GM04503 (cell line): Measurements from ENCODE around the gene IQSEC1.

Source experiments
- DNase-seq: peaks from one replicate; pipeline ENCODE4 v3.0.0-alpha.2; 2012; ENCODE audit warnings: low read depth

IQSEC1 gene

GRCh38 chr3:13028010-13028821 is 45.0 kb downstream of the IQSEC1 start:
- no peak for DNase-seq

GRCh38 chr3:13027154-13027553 is 46.1 kb downstream of the IQSEC1 start:
- DNase-seq = no peak

GRCh38 chr3:13026534-13026933 is 46.7 kb downstream of the IQSEC1 start:
- DNase-seq = no peak

GRCh38 chr3:13025778-13026518 is 47.3 kb downstream of the IQSEC1 start:
- no peak for DNase-seq

- DNase-seq = peak; percentile 30
Observed at GRCh38 chr3:13025090-13025489, 48.1 kb downstream of the IQSEC1 start.

GRCh38 chr3:13024765-13025065 is 48.5 kb downstream of the IQSEC1 start:
- DNase-seq = no peak

GRCh38 chr3:13023971-13024764 is 49.1 kb downstream of the IQSEC1 start:
- no peak for DNase-seq

- DNase-seq = no peak
Observed at GRCh38 chr3:13023235-13023970, 49.8 kb downstream of the IQSEC1 start.

- DNase-seq = no peak
Observed at GRCh38 chr3:13022348-13023234, 50.6 kb downstream of the IQSEC1 start.

- DNase-seq = no peak
Observed at GRCh38 chr3:13021141-13022114, 51.8 kb downstream of the IQSEC1 start.

GRCh38 chr3:13020159-13020750 is 53.0 kb downstream of the IQSEC1 start:
- no peak for DNase-seq

- DNase-seq = peak; percentile 27
Observed at GRCh38 chr3:13019243-13020095, 53.8 kb downstream of the IQSEC1 start.

- no peak for DNase-seq
Observed at GRCh38 chr3:13018561-13019242, 54.5 kb downstream of the IQSEC1 start.

- peak; percentile 14 for DNase-seq
Observed at GRCh38 chr3:13018043-13018451, 55.2 kb downstream of the IQSEC1 start.

- DNase-seq = no peak
Observed at GRCh38 chr3:13017361-13018042, 55.7 kb downstream of the IQSEC1 start.

GRCh38 chr3:13016721-13017255 is 56.4 kb downstream of the IQSEC1 start:
- no peak for DNase-seq
